NCI-H82 treated with DMSO at 0.1 percent for 48 hours (cell line): ENCODE results near the gene HDAC4.

Experiments used
- DNase-seq: peaks from one replicate; lab custom pipeline; 2025; ENCODE audit not compliant: unreplicated experiment; lab: John Stamatoyannopoulos, UW

Gene HDAC4

GRCh38 chr2:239211396-239212094, 189.3 kb downstream of the HDAC4 start:
- DNase-seq: no peak

GRCh38 chr2:239209783-239210182, 191.0 kb downstream of the HDAC4 start:
- no peak for DNase-seq

GRCh38 chr2:239208465-239209180, 192.2 kb downstream of the HDAC4 start:
- no peak for DNase-seq

GRCh38 chr2:239206851-239207250, 194.0 kb downstream of the HDAC4 start:
- no peak for DNase-seq

- DNase-seq: no peak
These were observed 194.8 kb downstream of the HDAC4 start for GRCh38 chr2:239206042-239206441.

- no peak for DNase-seq
These were observed 195.8 kb downstream of the HDAC4 start for GRCh38 chr2:239204876-239205468.

- no peak for DNase-seq
These were observed 196.5 kb downstream of the HDAC4 start for GRCh38 chr2:239204136-239204875.

GRCh38 chr2:239203443-239204135, 197.2 kb downstream of the HDAC4 start:
- DNase-seq: no peak

- no peak for DNase-seq
These were observed 198.0 kb downstream of the HDAC4 start for GRCh38 chr2:239202836-239203235.

GRCh38 chr2:239202343-239202742, 198.5 kb downstream of the HDAC4 start:
- no peak for DNase-seq

- DNase-seq: no peak
These were observed 198.9 kb downstream of the HDAC4 start for GRCh38 chr2:239201884-239202283.

GRCh38 chr2:239201531-239201876, 199.3 kb downstream of the HDAC4 start:
- no peak for DNase-seq

- DNase-seq: no peak
These were observed 199.9 kb downstream of the HDAC4 start for GRCh38 chr2:239200646-239201530.

GRCh38 chr2:239199041-239199768, 201.6 kb downstream of the HDAC4 start:
- DNase-seq: no peak

- DNase-seq: no peak
These were observed 202.6 kb downstream of the HDAC4 start for GRCh38 chr2:239198221-239198620.

- no peak for DNase-seq
These were observed 203.7 kb downstream of the HDAC4 start for GRCh38 chr2:239197146-239197545.

- DNase-seq: no peak
These were observed 204.3 kb downstream of the HDAC4 start for GRCh38 chr2:239196474-239197021.

- no peak for DNase-seq
These were observed 204.8 kb downstream of the HDAC4 start for GRCh38 chr2:239195992-239196391.

GRCh38 chr2:239195318-239195871, 205.4 kb downstream of the HDAC4 start:
- no peak for DNase-seq
